CD4-positive, alpha-beta T cell (primary cell): ENCODE measurements around the gene ABL1. TPM values are rescaled to one million over a fixed set of nuclear protein-coding genes. Genes with fewer than 3 reads are reported as not detected.

Source experiments
- ATAC-seq: fragments of 200-7000 bp; cut with Tn5 transposase; one replicate; pipeline ENCODE4 v1.10.0; 2022; ENCODE audit warnings: mild to moderate bottlenecking; ENCODE audit not compliant: poor library complexity
- CTCF ChIA-PET: fragments of 350-600 bp; sonication (Branson Sonifier 250); formaldehyde crosslinking; loops from one replicate; lab custom pipeline; 2021; ENCODE audit warnings: antibody characterized with exemption, inconsistent platforms; lab: Charles Lee
- POLR2A ChIA-PET: fragments of 350-600 bp; sonication (Branson Sonifier 250); formaldehyde crosslinking; loops from one replicate; lab custom pipeline; 2021; ENCODE audit warnings: antibody characterized with exemption, inconsistent platforms; lab: Charles Lee
- DNase-seq, 14 experiments: peaks; one replicate each; pipeline ENCODE4 v3.0.0-alpha.2; 2013 to 2020; ENCODE audit warnings: mixed read lengths in 2 of 14
- H3K27ac ChIP-seq, 2 donors: one replicate each; pipeline versions ENCODE4 v1.5.1 to v1.7.0; 2013; ENCODE audit warnings: low read length in 2 of 2, low read depth in 1 of 2, mild to moderate bottlenecking in 1 of 2
- H3K27me3 ChIP-seq, 2 experiments: 1 replicate in 1 of 2; 2 replicates in 1 of 2; pipeline versions ENCODE4 v1.6.1 to v1.7.0; 2013; ENCODE audit warnings: low read length in 2 of 2, control low read depth in 1 of 2, mild to moderate bottlenecking in 1 of 2, moderate library complexity in 1 of 2; ENCODE audit not compliant: insufficient read depth in 2 of 2, control insufficient read depth in 1 of 2
- H3K36me3 ChIP-seq: one replicate; pipeline ENCODE4 v1.6.1; 2013; ENCODE audit warnings: low read length, control low read depth; ENCODE audit not compliant: insufficient read depth
- H3K4me1 ChIP-seq: one replicate; pipeline ENCODE4 v1.6.1; 2013; ENCODE audit warnings: low read length, control low read depth; ENCODE audit not compliant: insufficient read depth
- H3K4me3 ChIP-seq: one replicate; pipeline ENCODE4 v1.5.1; 2013; ENCODE audit warnings: mild to moderate bottlenecking, low read length, moderate library complexity
- H3K9me3 ChIP-seq, 2 experiments: 1 replicate in 1 of 2; 2 replicates in 1 of 2; pipeline versions ENCODE4 v1.6.1 to v1.7.0; 2013; ENCODE audit warnings: low read length in 2 of 2, mild to moderate bottlenecking in 2 of 2, control low read depth in 1 of 2, moderate library complexity in 1 of 2; ENCODE audit not compliant: control insufficient read depth in 1 of 2, insufficient read depth in 1 of 2
- H3K27ac Mint-ChIP-seq: one replicate; pipeline ENCODE4 v1.8.0; 2020; ENCODE audit warnings: mixed read lengths
- H3K27me3 Mint-ChIP-seq: one replicate; pipeline ENCODE4 v1.8.0; 2021; ENCODE audit warnings: mixed read lengths
- H3K36me3 Mint-ChIP-seq: one replicate; pipeline ENCODE4 v1.8.0; 2021; ENCODE audit warnings: low read depth, mixed read lengths
- H3K4me1 Mint-ChIP-seq: one replicate; pipeline ENCODE4 v1.8.0; 2021; ENCODE audit warnings: low read depth, mixed read lengths
- H3K4me3 Mint-ChIP-seq: one replicate; pipeline ENCODE4 v1.8.0; 2020; ENCODE audit warnings: mild to moderate bottlenecking, mixed read lengths
- H3K9me3 Mint-ChIP-seq: one replicate; pipeline ENCODE4 v1.8.0; 2020; ENCODE audit warnings: mixed read lengths
- intact Hi-C, 2 experiments: fragments of 100-400 bp; cut with DNase I in 1 of 2; cut with micrococcal nuclease in 1 of 2; formaldehyde crosslinking; loops; one replicate each; pipeline versions ENCODE4 v1.15.1 to v1.9.0; 2023 to 2025; cut with DNase I, micrococcal nuclease
- total RNA-seq, 174 experiments: library from RNA in 2 of 174; stranded (reverse) in 2 of 174; gene quantifications; one replicate each; pipeline ENCODE4 v1.2.3 and lab custom pipeline; 2021 to 2026
- TF ChIP-seq, protein P1 (sequence below): fragments of 200-600 bp; IDR thresholded peaks from one replicate; pipeline ENCODE4 v1.8.0; 2022; ENCODE audit warnings: antibody characterized with exemption, mild to moderate bottlenecking

The ABL1 gene
- total RNA-seq, 2 experiments from 2014 or later: 29.8 to 33.7 TPM

DNA sequence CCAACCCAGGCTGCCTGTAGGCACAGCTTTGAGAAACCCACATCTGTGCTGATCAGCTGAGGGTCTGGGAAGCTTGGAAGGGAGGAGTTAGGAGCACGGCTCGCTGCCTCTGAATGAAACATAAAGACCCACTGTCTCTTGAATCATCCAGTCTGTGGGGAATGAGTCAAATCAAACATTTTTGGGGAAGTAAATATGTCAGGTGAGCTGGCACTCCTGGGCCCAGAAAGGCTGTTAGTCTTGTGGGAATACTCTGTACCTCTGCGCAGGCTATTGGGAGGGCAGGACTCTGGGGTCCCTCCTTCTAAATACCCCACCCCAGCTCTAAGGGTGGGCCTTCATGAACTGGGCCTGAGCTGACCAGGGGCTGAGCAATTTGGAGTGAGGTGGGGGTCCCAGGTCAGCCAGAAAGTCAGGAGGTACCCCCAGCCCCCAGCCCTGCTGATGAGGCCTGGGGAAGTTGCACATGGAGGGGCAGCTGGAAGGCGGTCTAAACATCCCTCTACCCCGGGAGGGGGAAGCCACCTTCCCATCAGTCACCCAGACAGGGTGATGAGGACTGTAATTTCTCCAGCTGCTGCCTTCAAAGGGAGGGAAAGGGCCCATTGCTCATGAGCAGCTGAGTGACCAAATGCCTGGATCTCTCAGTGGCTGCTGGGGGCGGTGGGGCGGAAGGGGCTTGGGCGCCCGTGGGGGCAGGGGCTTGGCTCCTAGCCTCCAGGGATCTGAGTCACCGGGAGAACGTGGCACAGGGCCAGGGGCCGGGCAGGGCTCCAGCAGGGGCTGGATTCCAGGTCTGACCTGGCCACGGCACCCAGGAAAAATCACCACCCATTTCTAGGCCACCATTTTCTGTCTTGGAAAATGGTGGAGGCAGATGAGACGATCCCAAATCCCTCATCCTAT, 93.2 kb downstream of the ABL1 start:
- Mint-ChIP-seq H3K4me3 (no peak overlapping the region), H3K27me3 (peaks cover 27% of the 10 kb centered on the region), H3K4me1 (no peaks in the 10 kb centered on the region), H3K36me3 (no peaks in the 10 kb centered on the region), H3K27ac (no peak overlapping the region), H3K9me3 (no peaks in the 10 kb centered on the region)
- no peaks in the 10 kb centered on the region for H3K4me1 ChIP-seq
- ChIA-PET POLR2A (no interaction called here), CTCF (no interaction called here)
- no peaks in the 10 kb centered on the region for H3K9me3 ChIP-seq
- TF ChIP-seq, protein P1, sequence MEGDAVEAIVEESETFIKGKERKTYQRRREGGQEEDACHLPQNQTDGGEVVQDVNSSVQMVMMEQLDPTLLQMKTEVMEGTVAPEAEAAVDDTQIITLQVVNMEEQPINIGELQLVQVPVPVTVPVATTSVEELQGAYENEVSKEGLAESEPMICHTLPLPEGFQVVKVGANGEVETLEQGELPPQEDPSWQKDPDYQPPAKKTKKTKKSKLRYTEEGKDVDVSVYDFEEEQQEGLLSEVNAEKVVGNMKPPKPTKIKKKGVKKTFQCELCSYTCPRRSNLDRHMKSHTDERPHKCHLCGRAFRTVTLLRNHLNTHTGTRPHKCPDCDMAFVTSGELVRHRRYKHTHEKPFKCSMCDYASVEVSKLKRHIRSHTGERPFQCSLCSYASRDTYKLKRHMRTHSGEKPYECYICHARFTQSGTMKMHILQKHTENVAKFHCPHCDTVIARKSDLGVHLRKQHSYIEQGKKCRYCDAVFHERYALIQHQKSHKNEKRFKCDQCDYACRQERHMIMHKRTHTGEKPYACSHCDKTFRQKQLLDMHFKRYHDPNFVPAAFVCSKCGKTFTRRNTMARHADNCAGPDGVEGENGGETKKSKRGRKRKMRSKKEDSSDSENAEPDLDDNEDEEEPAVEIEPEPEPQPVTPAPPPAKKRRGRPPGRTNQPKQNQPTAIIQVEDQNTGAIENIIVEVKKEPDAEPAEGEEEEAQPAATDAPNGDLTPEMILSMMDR: no peak
- H3K36me3 ChIP-seq: no peaks in the 10 kb centered on the region
- H3K27ac ChIP-seq: no peak overlapping the region
- no peak for ATAC-seq
- no peak overlapping the region for H3K4me3 ChIP-seq
- H3K27me3 ChIP-seq: peaks cover 5 to 13% of the 10 kb centered on the region in 2 experiments
- DNase-seq: no peak
- intact Hi-C loops: no loop called here

DNA sequence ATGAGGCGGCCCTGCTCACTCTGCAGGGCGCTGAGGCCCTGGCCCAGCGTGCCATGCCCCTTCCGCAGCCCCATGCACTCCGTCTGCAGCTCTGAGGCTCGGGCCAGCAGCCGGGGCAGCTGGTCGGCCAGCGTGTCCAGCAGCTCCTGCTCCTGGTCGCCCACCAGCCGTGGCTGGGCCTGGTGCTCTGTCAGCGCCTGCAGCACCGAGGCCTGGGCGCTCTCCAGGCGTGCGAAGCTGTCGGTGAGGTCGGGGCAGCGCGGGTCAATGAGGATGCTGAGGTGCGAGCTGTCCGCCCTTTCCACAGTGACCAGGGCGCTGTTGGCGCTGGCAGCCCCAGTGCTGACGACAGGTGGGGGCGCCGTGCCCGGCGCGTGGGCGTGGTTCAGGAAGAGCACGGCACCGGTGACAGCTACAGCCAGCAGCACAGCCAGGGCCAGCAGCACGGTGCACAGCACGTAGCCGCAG, 94.6 kb downstream of the ABL1 start:
- POLR2A ChIA-PET: no interaction called here
- H3K27me3 Mint-ChIP-seq: peaks cover 32% of the 10 kb centered on the region

DNA sequence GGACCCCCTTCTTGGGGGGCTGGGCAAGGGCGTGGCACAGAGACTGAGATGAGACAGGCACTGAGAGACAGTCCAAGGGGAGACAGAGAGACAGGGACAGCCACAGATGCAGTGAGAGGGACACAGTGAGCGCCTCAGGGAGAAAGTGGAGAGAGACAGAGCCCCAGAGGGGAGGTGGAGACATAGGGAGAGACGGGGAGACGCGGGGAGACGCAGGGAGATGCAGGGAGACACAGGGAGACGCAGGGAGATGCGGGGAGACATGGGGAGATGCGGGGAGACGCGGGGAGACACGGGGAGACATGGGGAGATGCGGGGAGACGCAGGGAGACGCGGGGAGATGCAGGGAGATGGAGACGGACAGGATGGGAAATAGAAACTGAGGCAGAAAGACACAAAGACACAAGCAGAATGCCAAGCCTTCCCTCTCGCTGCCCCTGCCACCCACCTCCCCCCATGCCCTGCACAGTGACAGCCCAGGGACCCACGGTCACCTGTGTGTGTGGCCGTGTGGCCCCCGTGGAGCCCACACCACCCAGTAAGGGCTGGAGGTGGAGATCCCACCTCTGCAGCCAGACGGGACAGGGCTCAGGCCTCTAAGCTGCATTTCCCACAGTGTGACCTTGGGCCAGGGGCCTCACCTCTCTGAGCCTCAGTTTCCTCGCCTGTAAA, 95.2 kb downstream of the ABL1 start:
- Histone ChIP-seq H3K4me1 (no peaks in the 10 kb centered on the region), H3K9me3 (peaks cover 0 to 8% of the 10 kb centered on the region in 2 experiments), H3K36me3 (no peaks in the 10 kb centered on the region), H3K27me3 (peaks cover 20 to 29% of the 10 kb centered on the region in 2 experiments), H3K27ac (no peak overlapping the region), H3K4me3 (no peak overlapping the region)
- Mint-ChIP-seq H3K9me3 (no peaks in the 10 kb centered on the region), H3K27ac (no peak overlapping the region), H3K4me3 (no peak overlapping the region), H3K4me1 (no peaks in the 10 kb centered on the region), H3K36me3 (no peaks in the 10 kb centered on the region), H3K27me3 (peaks cover 38% of the 10 kb centered on the region)
- CTCF ChIA-PET: no interaction called here
- ATAC-seq (no peak), DNase-seq (no peak)
- POLR2A ChIA-PET: no interaction called here
- intact Hi-C loops: no loop called here
- TF ChIP-seq, protein P1: no peak

More for the DNA sequence above, 94.6 kb downstream of the ABL1 start:
- H3K4me1 ChIP-seq: no peaks in the 10 kb centered on the region
- no peak overlapping the region for H3K4me3 Mint-ChIP-seq
- no peak overlapping the region for H3K4me3 ChIP-seq
- CTCF ChIA-PET: no interaction called here
- no peaks in the 10 kb centered on the region for H3K4me1 Mint-ChIP-seq
- H3K9me3 ChIP-seq: peaks cover 0 to 8% of the 10 kb centered on the region in 2 experiments
- DNase-seq: no peak
- no peak overlapping the region for H3K27ac ChIP-seq
- no peaks in the 10 kb centered on the region for H3K9me3 Mint-ChIP-seq
- peaks cover 17 to 22% of the 10 kb centered on the region in 2 experiments for H3K27me3 ChIP-seq
- no peak overlapping the region for H3K27ac Mint-ChIP-seq
- no peaks in the 10 kb centered on the region for H3K36me3 Mint-ChIP-seq
- TF ChIP-seq, protein P1: no peak
- intact Hi-C loops: no loop called here
- no peak for ATAC-seq
- no peaks in the 10 kb centered on the region for H3K36me3 ChIP-seq
